CD4-positive, alpha-beta T cell (primary cell): ENCODE results near the gene LRRC25. TPM values are rescaled to one million over a fixed set of nuclear protein-coding genes. Genes with fewer than 3 reads are reported as not detected.

Experiments
- ATAC-seq: fragments of 200-7000 bp; cut with Tn5 transposase; one replicate; pipeline ENCODE4 v1.10.0; 2022; ENCODE audit warnings: mild to moderate bottlenecking; ENCODE audit not compliant: poor library complexity
- CTCF ChIA-PET: fragments of 350-600 bp; sonication (Branson Sonifier 250); formaldehyde crosslinking; loops from one replicate; lab custom pipeline; 2021; ENCODE audit warnings: antibody characterized with exemption, inconsistent platforms; lab: Charles Lee
- POLR2A ChIA-PET: fragments of 350-600 bp; sonication (Branson Sonifier 250); formaldehyde crosslinking; loops from one replicate; lab custom pipeline; 2021; ENCODE audit warnings: antibody characterized with exemption, inconsistent platforms; lab: Charles Lee
- DNase-seq, 14 experiments: peaks; one replicate each; pipeline ENCODE4 v3.0.0-alpha.2; 2013 to 2020; ENCODE audit warnings: mixed read lengths in 2 of 14
- H3K27ac ChIP-seq, 2 donors: one replicate each; pipeline versions ENCODE4 v1.5.1 to v1.7.0; 2013; ENCODE audit warnings: low read length in 2 of 2, low read depth in 1 of 2, mild to moderate bottlenecking in 1 of 2
- H3K27me3 ChIP-seq, 2 experiments: 1 replicate in 1 of 2; 2 replicates in 1 of 2; pipeline versions ENCODE4 v1.6.1 to v1.7.0; 2013; ENCODE audit warnings: low read length in 2 of 2, control low read depth in 1 of 2, mild to moderate bottlenecking in 1 of 2, moderate library complexity in 1 of 2; ENCODE audit not compliant: insufficient read depth in 2 of 2, control insufficient read depth in 1 of 2
- H3K36me3 ChIP-seq: one replicate; pipeline ENCODE4 v1.6.1; 2013; ENCODE audit warnings: low read length, control low read depth; ENCODE audit not compliant: insufficient read depth
- H3K4me1 ChIP-seq: one replicate; pipeline ENCODE4 v1.6.1; 2013; ENCODE audit warnings: low read length, control low read depth; ENCODE audit not compliant: insufficient read depth
- H3K4me3 ChIP-seq: one replicate; pipeline ENCODE4 v1.5.1; 2013; ENCODE audit warnings: mild to moderate bottlenecking, low read length, moderate library complexity
- H3K9me3 ChIP-seq, 2 experiments: 1 replicate in 1 of 2; 2 replicates in 1 of 2; pipeline versions ENCODE4 v1.6.1 to v1.7.0; 2013; ENCODE audit warnings: low read length in 2 of 2, mild to moderate bottlenecking in 2 of 2, control low read depth in 1 of 2, moderate library complexity in 1 of 2; ENCODE audit not compliant: control insufficient read depth in 1 of 2, insufficient read depth in 1 of 2
- H3K27ac Mint-ChIP-seq: one replicate; pipeline ENCODE4 v1.8.0; 2020; ENCODE audit warnings: mixed read lengths
- H3K27me3 Mint-ChIP-seq: one replicate; pipeline ENCODE4 v1.8.0; 2021; ENCODE audit warnings: mixed read lengths
- H3K36me3 Mint-ChIP-seq: one replicate; pipeline ENCODE4 v1.8.0; 2021; ENCODE audit warnings: low read depth, mixed read lengths
- H3K4me1 Mint-ChIP-seq: one replicate; pipeline ENCODE4 v1.8.0; 2021; ENCODE audit warnings: low read depth, mixed read lengths
- H3K4me3 Mint-ChIP-seq: one replicate; pipeline ENCODE4 v1.8.0; 2020; ENCODE audit warnings: mild to moderate bottlenecking, mixed read lengths
- H3K9me3 Mint-ChIP-seq: one replicate; pipeline ENCODE4 v1.8.0; 2020; ENCODE audit warnings: mixed read lengths
- CTCF ChIP-seq: fragments of 200-600 bp; IDR thresholded peaks from one replicate; pipeline ENCODE4 v1.8.0; 2022; ENCODE audit warnings: antibody characterized with exemption, mild to moderate bottlenecking
- intact Hi-C, 2 experiments: fragments of 100-400 bp; cut with DNase I in 1 of 2; cut with micrococcal nuclease in 1 of 2; formaldehyde crosslinking; loops; one replicate each; pipeline versions ENCODE4 v1.15.1 to v1.9.0; 2023 to 2025; cut with DNase I, micrococcal nuclease
- total RNA-seq, 174 experiments: library from RNA in 2 of 174; stranded (reverse) in 2 of 174; gene quantifications; one replicate each; pipeline ENCODE4 v1.2.3 and lab custom pipeline; 2021 to 2026

The LRRC25 gene
- total RNA-seq, 2 experiments from 2014 or later = 0.82 to 0.92 TPM

DNA sequence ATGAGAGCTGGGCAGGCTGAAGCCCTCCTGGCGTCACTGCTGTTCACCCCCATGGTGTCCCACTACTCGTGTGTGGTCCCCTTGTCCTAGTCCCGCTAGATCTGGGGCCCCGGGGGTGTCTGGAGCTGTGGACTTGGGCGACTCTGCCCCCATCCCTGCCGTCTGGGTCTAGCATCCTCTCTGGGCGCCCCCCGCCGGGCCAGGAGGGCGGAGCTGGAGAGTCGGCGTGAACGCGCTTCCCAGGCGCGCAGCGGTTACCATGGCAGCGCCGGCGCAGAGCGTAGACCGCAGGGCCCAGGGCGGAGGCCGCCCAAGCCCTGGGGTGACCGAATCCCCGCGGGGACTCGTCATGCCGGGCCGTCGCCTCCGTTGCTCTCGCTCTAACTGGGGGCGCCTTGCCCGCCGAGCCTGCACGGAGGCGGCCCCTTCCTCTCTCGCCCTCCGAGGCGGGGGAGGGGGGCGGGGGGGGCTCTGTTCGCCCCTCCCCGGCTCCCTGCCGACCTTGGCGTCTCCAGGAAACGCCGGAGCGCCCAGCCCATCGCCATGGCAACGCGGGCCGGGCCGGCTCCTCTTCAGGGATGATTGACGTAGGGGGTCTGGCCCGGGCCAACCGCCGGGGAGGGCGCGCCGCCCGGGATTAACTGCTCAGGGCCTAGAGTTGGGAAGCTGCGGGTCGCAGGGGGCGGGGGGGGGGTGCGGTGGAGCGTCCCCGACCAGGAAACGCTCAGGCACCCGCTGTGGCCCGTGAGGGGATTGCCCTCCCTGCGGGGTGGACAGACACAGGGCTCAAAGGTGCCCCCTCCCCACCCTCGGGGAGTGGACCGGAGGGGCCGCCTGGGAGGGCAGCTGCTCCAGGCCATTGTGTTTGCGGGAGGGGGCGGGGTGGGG, 31.6 kb upstream of the LRRC25 start:
- peaks cover 33% of the 10 kb centered on the region for H3K4me1 Mint-ChIP-seq
- peak overlapping the region; percentile 81 for H3K27ac Mint-ChIP-seq
- Histone ChIP-seq H3K27ac (peak overlapping the region; percentile 78 to 92), H3K27me3 (no peaks in the 10 kb centered on the region), H3K36me3 (peaks cover 24% of the 10 kb centered on the region), H3K4me1 (peaks cover 87% of the 10 kb centered on the region), H3K4me3 (peak overlapping the region; percentile 53), H3K9me3 (no peaks in the 10 kb centered on the region)
- CTCF ChIA-PET = interaction anchor here (1.2 to 1.9 kb wide), 4 partner anchors 10 to 149 kb away, joined by 3 to 11 read pairs (median 4); partner anchors contain the start of gene SSBP4
- H3K36me3 Mint-ChIP-seq = no peaks in the 10 kb centered on the region
- peak; percentile 64 to 96 (median 82) for DNase-seq
- no peak for TF ChIP-seq CTCF
- POLR2A ChIA-PET = interaction anchor here (1.1 to 2.3 kb wide), 7 partner anchors 8 to 277 kb away, joined by 3 to 21 read pairs (median 4); partner anchors contain the start of genes PIK3R2 and SSBP4
- H3K27me3 Mint-ChIP-seq = no peaks in the 10 kb centered on the region
- intact Hi-C loops = no loop called here
- peak; percentile 76 for ATAC-seq
- no peaks in the 10 kb centered on the region for H3K9me3 Mint-ChIP-seq
- peak overlapping the region; percentile 34 for H3K4me3 Mint-ChIP-seq

DNA sequence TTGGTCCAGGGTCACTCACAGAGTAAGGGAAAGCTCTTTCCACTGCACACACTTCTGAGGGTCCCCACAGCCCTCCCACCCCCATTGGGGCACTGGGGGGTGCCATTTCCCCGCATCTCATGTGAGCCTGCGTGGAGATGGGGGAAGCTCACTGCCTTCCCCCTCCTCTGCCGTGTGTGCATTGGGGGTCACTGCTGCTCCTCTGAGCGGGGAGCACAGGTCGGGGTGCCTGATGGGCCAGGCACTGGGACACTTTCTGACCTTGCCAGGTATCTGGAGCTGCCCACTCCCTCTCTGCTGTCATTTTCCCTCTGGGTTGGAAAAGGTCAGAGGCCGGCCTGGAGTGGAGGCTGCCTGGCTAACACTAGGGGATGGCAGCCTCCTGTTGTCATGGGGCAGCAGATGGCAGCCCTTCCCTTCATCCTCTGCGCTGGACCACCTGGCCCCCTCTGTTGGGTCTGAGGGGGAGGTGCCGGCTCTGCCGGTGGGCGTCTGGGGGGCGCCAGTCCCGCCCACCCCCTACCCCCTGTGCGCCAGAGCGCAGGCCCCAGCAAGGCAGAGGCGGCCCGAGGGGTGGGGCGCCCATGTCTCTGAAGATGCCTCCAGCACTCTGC, 30.9 kb upstream of the LRRC25 start:
- DNase-seq (peak in 1 of 14 experiments; percentile 52), ATAC-seq (no peak)
- peak overlapping the region; percentile 78 to 92 for H3K27ac ChIP-seq
- H3K27me3 Mint-ChIP-seq = no peaks in the 10 kb centered on the region
- H3K9me3 ChIP-seq = no peaks in the 10 kb centered on the region
- H3K36me3 ChIP-seq = peaks cover 29% of the 10 kb centered on the region
- H3K4me1 Mint-ChIP-seq = peaks cover 40% of the 10 kb centered on the region
- H3K27ac Mint-ChIP-seq = peak overlapping the region; percentile 81
- H3K36me3 Mint-ChIP-seq = no peaks in the 10 kb centered on the region
- intact Hi-C loops = no loop called here
- no peak overlapping the region for H3K4me3 Mint-ChIP-seq
- TF ChIP-seq CTCF = no peak
- H3K9me3 Mint-ChIP-seq = no peaks in the 10 kb centered on the region
- no peaks in the 10 kb centered on the region for H3K27me3 ChIP-seq
- peak overlapping the region; percentile 53 for H3K4me3 ChIP-seq
- H3K4me1 ChIP-seq = peaks cover 92% of the 10 kb centered on the region
- ChIA-PET POLR2A (interaction anchor here (1.1 to 2.3 kb wide), 6 partner anchors 9 to 276 kb away, joined by 3 to 21 read pairs (median 4); partner anchors contain the start of genes PIK3R2 and SSBP4), CTCF (interaction anchor here (1.2 to 1.9 kb wide), 4 partner anchors 9 to 148 kb away, joined by 3 to 11 read pairs (median 4); partner anchors contain the start of gene SSBP4)

DNA sequence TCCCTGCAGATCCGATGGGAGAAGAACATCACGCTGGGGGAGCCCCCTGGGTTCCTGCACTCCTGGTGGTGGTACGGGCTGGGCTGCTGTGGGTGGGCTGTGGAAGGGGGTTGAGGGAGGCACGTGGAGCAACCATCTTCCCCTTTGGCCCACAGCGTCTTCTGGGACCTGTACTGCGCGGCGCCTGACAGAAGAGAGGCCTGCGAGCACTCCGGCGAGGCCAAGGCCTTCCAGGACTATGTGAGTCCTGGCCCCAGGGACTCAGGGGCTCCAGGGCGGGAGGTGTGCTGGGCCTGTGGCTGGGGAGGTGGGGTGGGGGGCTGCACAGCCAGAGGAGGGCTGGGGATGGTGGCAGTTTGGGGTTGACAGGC, 30.3 kb upstream of the LRRC25 start:
- ChIA-PET CTCF (interaction anchor here (1.5 to 1.9 kb wide), 2 partner anchors 9 to 148 kb away, joined by 3 to 11 read pairs; partner anchors contain the start of gene SSBP4), POLR2A (interaction anchor here (2.3 kb wide), 1 partner anchor 8 kb away, joined by 21 read pairs; the partner anchor contains the start of gene SSBP4)
- H3K4me3 ChIP-seq = no peak overlapping the region
- peaks cover 32% of the 10 kb centered on the region for H3K36me3 ChIP-seq
- intact Hi-C loops = no loop called here
- H3K9me3 ChIP-seq = no peaks in the 10 kb centered on the region
- Mint-ChIP-seq H3K27me3 (no peaks in the 10 kb centered on the region), H3K36me3 (no peaks in the 10 kb centered on the region), H3K4me1 (peaks cover 43% of the 10 kb centered on the region), H3K9me3 (no peaks in the 10 kb centered on the region), H3K4me3 (peak overlapping the region; percentile 20), H3K27ac (peak overlapping the region; percentile 81)
- DNase-seq (no peak), ATAC-seq (no peak)
- no peak overlapping the region for H3K27ac ChIP-seq
- TF ChIP-seq CTCF = no peak
- H3K4me1 ChIP-seq = peaks cover 92% of the 10 kb centered on the region
- no peaks in the 10 kb centered on the region for H3K27me3 ChIP-seq
